SJSA1 (cell line): Measurements from ENCODE around the gene IL1RN. TPM values are rescaled to one million over a fixed set of nuclear protein-coding genes. Genes with fewer than 3 reads are reported as not detected.

Experiments used
- DNase-seq, 2 experiments: peaks; one replicate each; pipeline ENCODE4 v3.0.0-alpha.2; 2015 to 2020; ENCODE audit warnings: low spot score in 2 of 2, low read depth in 1 of 2
- H3K27ac ChIP-seq: fragments of 250-450 bp; sonication (Bioruptor Pico); 2 replicates; pipeline ENCODE4 v1.5.1; 2020; ENCODE audit warnings: mild to moderate bottlenecking, moderate library complexity
- H3K27me3 ChIP-seq: fragments of 250-450 bp; sonication (Bioruptor Pico); replicated peaks from 2 replicates; pipeline ENCODE4 v1.5.1; 2020; ENCODE audit warnings: mild to moderate bottlenecking, moderate library complexity
- H3K36me3 ChIP-seq: fragments of 250-450 bp; sonication (Bioruptor Pico); 2 replicates; pipeline ENCODE4 v1.5.1; 2020; ENCODE audit warnings: mild to moderate bottlenecking
- H3K4me1 ChIP-seq: fragments of 250-450 bp; sonication (Bioruptor Pico); replicated peaks from 2 replicates; pipeline ENCODE4 v1.6.1; 2021; ENCODE audit warnings: mild to moderate bottlenecking
- H3K4me3 ChIP-seq: fragments of 250-450 bp; sonication (Bioruptor Pico); 2 replicates; pipeline ENCODE4 v1.5.1; 2020; ENCODE audit warnings: mild to moderate bottlenecking
- H3K9me3 ChIP-seq: fragments of 250-450 bp; sonication (Bioruptor Pico); replicated peaks from 2 replicates; pipeline ENCODE4 v1.5.1; 2020; ENCODE audit warnings: mild to moderate bottlenecking
- total RNA-seq: library from RNA; depleted of rRNA; stranded (reverse); fragments of >200 nt; shearing (Covaris generic); gene quantifications from 2 replicates; pipeline ENCODE4 v1.2.3, GENCODE V29; 2014

IL1RN gene
- total RNA-seq, 1 experiment from 2014 or later, result not detected

- H3K4me3 ChIP-seq, result no peak overlapping the region
- H3K4me1 ChIP-seq, result peaks cover 13% of the 10 kb centered on the region; the same call in 1 of the 2 replicates
- H3K27ac ChIP-seq, result no peak overlapping the region
- H3K9me3 ChIP-seq, result no peaks in the 10 kb centered on the region
- no peaks in the 10 kb centered on the region for H3K36me3 ChIP-seq
- DNase-seq, result no peak
- H3K27me3 ChIP-seq, result peaks cover 6% of the 10 kb centered on the region
These were observed 2.2 kb upstream of the IL1RN start for GRCh38 chr2:113124984-113125855.

- Histone ChIP-seq H3K4me1 (peaks cover 13% of the 10 kb centered on the region; the same call in 1 of the 2 replicates), H3K27ac (no peak overlapping the region), H3K27me3 (no peaks in the 10 kb centered on the region), H3K4me3 (no peak overlapping the region), H3K36me3 (no peaks in the 10 kb centered on the region), H3K9me3 (no peaks in the 10 kb centered on the region)
- DNase-seq, result no peak
These were observed 510 bp downstream of the IL1RN start for GRCh38 chr2:113127646-113128570.

DNA sequence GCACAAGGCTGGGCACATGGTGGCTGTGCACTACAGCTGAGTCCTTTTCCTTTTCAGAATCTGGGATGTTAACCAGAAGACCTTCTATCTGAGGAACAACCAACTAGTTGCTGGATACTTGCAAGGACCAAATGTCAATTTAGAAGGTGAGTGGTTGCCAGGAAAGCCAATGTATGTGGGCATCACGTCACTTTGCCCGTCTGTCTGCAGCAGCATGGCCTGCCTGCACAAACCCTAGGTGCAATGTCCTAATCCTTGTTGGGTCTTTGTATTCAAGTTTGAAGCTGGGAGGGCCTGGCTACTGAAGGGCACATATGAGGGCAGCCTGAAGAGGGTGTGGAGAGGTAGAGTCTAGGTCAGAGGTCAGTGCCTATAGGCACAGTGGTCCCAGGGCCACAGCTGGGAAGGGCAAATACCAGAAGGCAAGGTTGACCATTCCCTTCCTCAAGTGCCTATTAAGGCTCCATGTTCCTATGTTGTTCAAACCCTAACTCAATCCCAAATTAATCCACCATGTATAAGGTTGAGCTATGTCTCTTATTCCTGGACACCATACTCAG, 2.2 kb downstream of the IL1RN start:
- Histone ChIP-seq H3K27ac (no peak overlapping the region), H3K4me1 (peaks cover 9% of the 10 kb centered on the region; the same call in 1 of the 2 replicates), H3K36me3 (no peaks in the 10 kb centered on the region), H3K9me3 (no peaks in the 10 kb centered on the region), H3K27me3 (no peaks in the 10 kb centered on the region), H3K4me3 (no peak overlapping the region)
- DNase-seq, result no peak

DNA sequence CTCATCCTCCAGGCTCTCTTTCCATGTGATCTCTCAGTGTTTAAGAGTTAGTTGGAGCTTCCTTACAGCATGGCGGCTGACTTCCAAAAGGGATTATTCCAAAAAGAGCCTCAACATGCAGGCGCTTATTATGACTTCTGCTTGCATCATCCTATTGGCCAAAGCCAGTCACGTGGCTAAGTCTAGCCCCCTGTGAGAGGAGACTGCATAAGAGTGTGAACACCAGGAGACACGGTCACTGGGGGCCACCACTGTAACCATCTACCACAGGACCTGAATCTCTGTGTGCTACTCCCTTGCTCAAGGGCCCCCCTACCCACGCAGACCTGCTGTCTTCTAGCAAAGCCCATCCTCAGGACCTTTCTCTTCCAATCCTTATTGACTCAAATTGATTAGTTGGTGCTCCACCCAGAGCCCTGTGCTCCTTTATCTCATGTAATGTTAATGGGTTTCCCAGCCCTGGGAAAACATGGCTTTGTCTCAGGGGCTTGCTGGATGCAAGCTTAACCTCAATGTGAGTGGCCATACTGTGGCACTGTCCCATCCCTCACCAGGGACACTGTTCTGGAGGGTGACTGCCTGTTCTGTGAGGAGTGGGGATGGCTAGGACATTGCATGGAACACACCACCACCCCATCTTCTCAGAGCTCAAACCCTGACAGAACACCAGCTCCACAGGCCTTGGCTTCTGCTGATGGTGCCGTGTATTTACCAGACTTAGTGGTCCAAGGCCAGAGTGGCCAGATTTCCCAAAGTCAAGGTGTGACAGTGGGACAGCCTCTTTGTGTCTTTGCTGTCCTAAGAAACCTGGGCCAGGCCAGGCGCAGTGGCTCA, 4.2 kb downstream of the IL1RN start:
- Histone ChIP-seq H3K4me1 (no peaks in the 10 kb centered on the region), H3K27me3 (no peaks in the 10 kb centered on the region), H3K9me3 (no peaks in the 10 kb centered on the region), H3K27ac (no peak overlapping the region), H3K36me3 (no peaks in the 10 kb centered on the region), H3K4me3 (no peak overlapping the region)
- DNase-seq, result no peak

DNA sequence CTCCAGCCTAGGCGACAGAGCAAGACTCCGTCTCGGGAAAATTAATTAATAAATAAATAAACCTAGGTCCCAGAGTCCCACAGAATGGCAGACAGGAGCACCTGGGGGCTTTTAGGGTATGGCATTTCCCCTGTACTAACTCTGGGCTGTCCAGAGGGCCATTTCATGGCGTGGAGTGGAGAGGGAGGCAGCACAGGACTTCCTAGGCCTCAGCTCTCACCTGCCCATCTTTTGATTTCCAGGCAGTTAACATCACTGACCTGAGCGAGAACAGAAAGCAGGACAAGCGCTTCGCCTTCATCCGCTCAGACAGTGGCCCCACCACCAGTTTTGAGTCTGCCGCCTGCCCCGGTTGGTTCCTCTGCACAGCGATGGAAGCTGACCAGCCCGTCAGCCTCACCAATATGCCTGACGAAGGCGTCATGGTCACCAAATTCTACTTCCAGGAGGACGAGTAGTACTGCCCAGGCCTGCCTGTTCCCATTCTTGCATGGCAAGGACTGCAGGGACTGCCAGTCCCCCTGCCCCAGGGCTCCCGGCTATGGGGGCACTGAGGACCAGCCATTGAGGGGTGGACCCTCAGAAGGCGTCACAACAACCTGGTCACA, 5.1 kb downstream of the IL1RN start:
- Histone ChIP-seq H3K4me1 (no peaks in the 10 kb centered on the region), H3K27me3 (no peaks in the 10 kb centered on the region), H3K9me3 (no peaks in the 10 kb centered on the region; the same call in 1 of the 2 replicates), H3K4me3 (no peak overlapping the region), H3K36me3 (no peaks in the 10 kb centered on the region), H3K27ac (no peak overlapping the region)
- DNase-seq, result no peak

GRCh38 chr2:113133704-113134598, 6.6 kb downstream of the IL1RN start:
- no peak overlapping the region for H3K27ac ChIP-seq
- no peak for DNase-seq
- no peaks in the 10 kb centered on the region; the same call in 1 of the 2 replicates for H3K9me3 ChIP-seq
- no peaks in the 10 kb centered on the region for H3K4me1 ChIP-seq
- H3K27me3 ChIP-seq, result no peaks in the 10 kb centered on the region
- no peak overlapping the region for H3K4me3 ChIP-seq
- H3K36me3 ChIP-seq, result no peaks in the 10 kb centered on the region

GRCh38 chr2:113134717-113135116, 7.3 kb downstream of the IL1RN start:
- DNase-seq, result no peak
- no peaks in the 10 kb centered on the region for H3K27me3 ChIP-seq

GRCh38 chr2:113135317-113135716, 7.9 kb downstream of the IL1RN start:
- Histone ChIP-seq H3K27ac (no peak overlapping the region), H3K27me3 (no peaks in the 10 kb centered on the region), H3K4me1 (no peaks in the 10 kb centered on the region), H3K36me3 (no peaks in the 10 kb centered on the region), H3K4me3 (no peak overlapping the region), H3K9me3 (no peaks in the 10 kb centered on the region; the same call in 1 of the 2 replicates)
- no peak for DNase-seq

More at GRCh38 chr2:113134717-113135116, 7.3 kb downstream of the IL1RN start:
- no peak overlapping the region for H3K27ac ChIP-seq
- H3K36me3 ChIP-seq, result no peaks in the 10 kb centered on the region
- H3K9me3 ChIP-seq, result no peaks in the 10 kb centered on the region; the same call in 1 of the 2 replicates
- H3K4me1 ChIP-seq, result no peaks in the 10 kb centered on the region
- no peak overlapping the region for H3K4me3 ChIP-seq

GRCh38 chr2:113136828-113137775, 9.7 kb downstream of the IL1RN start:
- Histone ChIP-seq H3K4me1 (no peaks in the 10 kb centered on the region), H3K36me3 (no peaks in the 10 kb centered on the region), H3K27ac (no peak overlapping the region), H3K9me3 (no peaks in the 10 kb centered on the region; the same call in 1 of the 2 replicates), H3K4me3 (no peak overlapping the region), H3K27me3 (no peaks in the 10 kb centered on the region)
- peak in 1 of 2 experiments; percentile 34 for DNase-seq

GRCh38 chr2:113137827-113138226, 10.4 kb downstream of the IL1RN start:
- Histone ChIP-seq H3K36me3 (no peaks in the 10 kb centered on the region), H3K4me1 (no peaks in the 10 kb centered on the region), H3K27me3 (no peaks in the 10 kb centered on the region), H3K9me3 (no peaks in the 10 kb centered on the region; the same call in 1 of the 2 replicates), H3K4me3 (no peak overlapping the region), H3K27ac (no peak overlapping the region)
- no peak for DNase-seq
